WTC11 (cell line): ENCODE data around the gene IFITM2.

ENCODE experiments used
- CREB1 ChIP-seq: sonication (generic); formaldehyde crosslinking; IDR thresholded peaks from 2 replicates; pipeline ENCODE4 v1.8.0; 2023; ENCODE audit warnings: mild to moderate bottlenecking, missing genetic modification reagents
- CTCF ChIP-seq: fragments of 200-600 bp; IDR thresholded peaks from 2 replicates; pipeline ENCODE4 v1.8.0; 2022; ENCODE audit warnings: antibody characterized with exemption
- HMGXB4 ChIP-seq: sonication (generic); formaldehyde crosslinking; IDR thresholded peaks from 2 replicates; pipeline ENCODE4 v1.8.1; 2023; ENCODE audit warnings: mild to moderate bottlenecking, moderate library complexity, missing genetic modification reagents
- USF2 ChIP-seq: sonication (generic); formaldehyde crosslinking; IDR thresholded peaks from 2 replicates; pipeline ENCODE4 v1.8.1; 2023; ENCODE audit warnings: mild to moderate bottlenecking, missing genetic modification reagents, moderate library complexity
- ZBTB21 ChIP-seq: sonication (generic); formaldehyde crosslinking; IDR thresholded peaks from 2 replicates; pipeline ENCODE4 v1.8.1; 2023; ENCODE audit warnings: mild to moderate bottlenecking, missing genetic modification reagents, borderline replicate concordance
- ZNF138 ChIP-seq: sonication (generic); formaldehyde crosslinking; conservative IDR thresholded peaks from 2 replicates; pipeline ENCODE4 v1.8.1; 2022; ENCODE audit warnings: mild to moderate bottlenecking, moderate library complexity, missing genetic modification reagents

GRCh38 chr11:334264-334994 lies 26.8 kb downstream of the IFITM2 start:
- TF ChIP-seq CTCF (no peak), ZBTB21 (no peak), CREB1 (no peak), USF2 (CRISPR knock-in tag) (0 out of 2 replicates have a peak, but pooled peaks have one; percentile 18), HMGXB4 (CRISPR knock-in tag) (no peak), ZNF138 (CRISPR knock-in tag) (no peak)
